Fibroblast of lung (primary cell): ENCODE data around the gene FOXG1.

Source experiments
- CTCF ChIP-seq, 2 donors: IDR thresholded peaks in 1 of 2; conservative IDR thresholded peaks in 1 of 2; 1 replicate in 1 of 2; 2 replicates in 1 of 2; pipeline ENCODE4 v1.5.1; 2011 to 2012; ENCODE audit warnings: low read length in 2 of 2, control low read depth in 1 of 2, inconsistent platforms in 1 of 2, low read depth in 1 of 2, mild to moderate bottlenecking in 1 of 2
- EZH2 ChIP-seq: IDR thresholded peaks from 2 replicates; pipeline ENCODE4 v1.5.1; 2012; ENCODE audit warnings: low read length, control low read depth, mild to moderate bottlenecking; ENCODE audit errors: missing control alignments

GRCh38 chr14:28772613-28773012 is 6.0 kb downstream of the FOXG1 start:
- TF ChIP-seq EZH2 (no peak), CTCF (conservative IDR thresholded peaks at IDR 0.05 in 1 of 2, IDR thresholded peaks at IDR 0.05 in 1 of 2; ENCODE audit: low read depth in 1 of 2, low read length in 2 of 2) (no peak)
